AG10803 (cell line): Measurements from ENCODE around the gene DSCAML1.
A peak's percentile ranks its signal among the peaks of the same experiment; 100 is the strongest.

Experiments used
- DNase-seq: peaks from one replicate; pipeline ENCODE4 v3.0.0; 2010; ENCODE audit warnings: low read depth
- H3K4me3 ChIP-seq: 2 replicates; pipeline ENCODE4 v1.5.1; 2011; ENCODE audit warnings: mild to moderate bottlenecking, low read length, control low read depth
- TF ChIP-seq, protein P1 (sequence below): conservative IDR thresholded peaks from 2 replicates; pipeline ENCODE4 v1.5.1; 2011; ENCODE audit warnings: mild to moderate bottlenecking, low read length, control low read depth, inconsistent platforms

DSCAML1 gene

DNA sequence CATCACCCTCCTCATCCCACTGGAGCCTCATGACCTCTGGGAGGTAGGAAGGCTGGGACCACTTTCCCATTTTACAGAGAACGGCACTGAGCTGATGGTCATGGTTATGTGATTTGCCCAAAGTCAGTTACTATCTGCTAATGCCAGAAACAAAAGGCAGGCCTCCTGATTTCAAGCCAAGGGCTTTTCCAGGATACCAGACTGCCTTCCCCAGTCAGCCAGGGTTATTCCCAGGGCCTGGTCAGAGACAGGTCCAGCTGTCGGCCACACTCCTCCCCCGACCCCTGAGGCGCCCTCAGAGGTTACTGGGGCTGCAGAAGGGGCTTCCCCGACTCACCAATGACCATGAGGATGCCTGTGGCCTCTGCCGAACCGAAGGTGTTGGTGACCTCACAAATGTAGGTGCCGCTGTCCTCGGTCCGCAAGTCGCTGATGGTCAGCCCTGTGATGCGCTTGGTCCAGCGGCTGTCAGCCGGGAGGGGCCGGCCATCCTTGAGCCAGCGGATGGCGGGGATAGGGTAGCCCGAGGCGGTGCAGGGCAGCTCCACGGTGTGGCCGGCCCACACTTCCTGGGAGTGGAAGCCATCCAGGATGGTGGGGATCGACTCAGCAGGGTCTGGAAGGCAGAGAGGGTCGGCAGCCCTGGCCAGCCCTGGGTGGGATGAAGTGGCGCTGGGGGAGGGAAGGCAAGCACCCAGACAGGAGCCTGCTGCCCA lies 272.4 kb downstream of the DSCAML1 start:
- TF ChIP-seq, protein P1, sequence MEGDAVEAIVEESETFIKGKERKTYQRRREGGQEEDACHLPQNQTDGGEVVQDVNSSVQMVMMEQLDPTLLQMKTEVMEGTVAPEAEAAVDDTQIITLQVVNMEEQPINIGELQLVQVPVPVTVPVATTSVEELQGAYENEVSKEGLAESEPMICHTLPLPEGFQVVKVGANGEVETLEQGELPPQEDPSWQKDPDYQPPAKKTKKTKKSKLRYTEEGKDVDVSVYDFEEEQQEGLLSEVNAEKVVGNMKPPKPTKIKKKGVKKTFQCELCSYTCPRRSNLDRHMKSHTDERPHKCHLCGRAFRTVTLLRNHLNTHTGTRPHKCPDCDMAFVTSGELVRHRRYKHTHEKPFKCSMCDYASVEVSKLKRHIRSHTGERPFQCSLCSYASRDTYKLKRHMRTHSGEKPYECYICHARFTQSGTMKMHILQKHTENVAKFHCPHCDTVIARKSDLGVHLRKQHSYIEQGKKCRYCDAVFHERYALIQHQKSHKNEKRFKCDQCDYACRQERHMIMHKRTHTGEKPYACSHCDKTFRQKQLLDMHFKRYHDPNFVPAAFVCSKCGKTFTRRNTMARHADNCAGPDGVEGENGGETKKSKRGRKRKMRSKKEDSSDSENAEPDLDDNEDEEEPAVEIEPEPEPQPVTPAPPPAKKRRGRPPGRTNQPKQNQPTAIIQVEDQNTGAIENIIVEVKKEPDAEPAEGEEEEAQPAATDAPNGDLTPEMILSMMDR, result no peak
- DNase-seq, result no peak
- H3K4me3 ChIP-seq, result no peak overlapping the region

DNA sequence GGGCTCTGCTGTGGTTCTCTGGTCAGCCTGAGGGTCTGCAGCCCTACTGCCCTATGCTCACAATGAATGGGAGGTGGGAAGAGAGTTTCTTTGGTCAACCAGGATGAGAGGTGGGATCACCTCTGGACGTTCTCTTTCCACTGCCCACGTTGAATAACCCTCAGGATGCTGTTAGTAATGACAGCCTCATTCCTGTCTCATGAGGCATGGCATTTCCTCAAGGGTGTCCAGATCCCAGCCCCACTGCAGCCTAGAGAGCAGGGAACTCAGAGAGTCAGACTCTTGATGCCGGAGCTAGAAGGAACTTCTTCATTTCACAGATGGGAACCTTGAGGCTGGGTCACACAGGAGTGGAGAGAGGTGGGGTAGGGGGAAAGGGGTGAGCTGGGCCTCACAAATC lies 273.3 kb downstream of the DSCAML1 start:
- TF ChIP-seq, protein P1, result no peak
- H3K4me3 ChIP-seq, result no peak overlapping the region
- DNase-seq, result peak; percentile 50

GRCh38 chr11:117521974-117522373 lies 275.0 kb downstream of the DSCAML1 start:
- no peak for DNase-seq
- TF ChIP-seq, protein P1, result no peak

GRCh38 chr11:117520966-117521365 lies 276.1 kb downstream of the DSCAML1 start:
- no peak for DNase-seq
- TF ChIP-seq, protein P1, result no peak
- H3K4me3 ChIP-seq, result no peak overlapping the region

More at GRCh38 chr11:117521974-117522373, 275.0 kb downstream of the DSCAML1 start:
- H3K4me3 ChIP-seq, result no peak overlapping the region

- peak; percentile 6 for DNase-seq
- no peak overlapping the region for H3K4me3 ChIP-seq
- TF ChIP-seq, protein P1, result 0 out of 2 replicates have a peak, but pooled peaks have one; percentile 1
Measured at GRCh38 chr11:117520201-117520600, 276.8 kb downstream of the DSCAML1 start.

GRCh38 chr11:117519590-117519989 lies 277.4 kb downstream of the DSCAML1 start:
- TF ChIP-seq, protein P1, result no peak
- DNase-seq, result no peak
- H3K4me3 ChIP-seq, result no peak overlapping the region

DNA sequence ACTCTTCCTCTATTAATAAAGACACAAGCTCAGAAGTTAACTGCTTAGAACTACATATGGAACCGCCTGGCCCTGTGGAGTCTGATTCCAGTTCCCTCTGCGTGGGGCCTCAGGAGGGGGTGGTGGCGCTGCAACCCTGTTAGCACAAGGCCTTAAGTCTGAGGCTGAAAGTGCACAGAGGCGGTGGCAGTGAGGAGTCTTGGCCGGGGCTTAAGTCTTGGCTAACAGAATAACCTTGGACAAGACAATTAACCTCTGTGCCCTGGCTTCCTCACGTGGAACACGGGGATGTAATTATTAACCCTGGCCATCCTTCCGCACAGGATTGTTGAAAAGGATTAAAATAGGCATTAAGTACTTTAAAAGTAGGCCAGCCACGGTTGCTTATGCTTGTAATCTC lies 277.8 kb downstream of the DSCAML1 start:
- no peak overlapping the region for H3K4me3 ChIP-seq
- DNase-seq, result no peak
- TF ChIP-seq, protein P1, result no peak
